ENCODE results near the gene VAV2.

VAV2 gene

DNA sequence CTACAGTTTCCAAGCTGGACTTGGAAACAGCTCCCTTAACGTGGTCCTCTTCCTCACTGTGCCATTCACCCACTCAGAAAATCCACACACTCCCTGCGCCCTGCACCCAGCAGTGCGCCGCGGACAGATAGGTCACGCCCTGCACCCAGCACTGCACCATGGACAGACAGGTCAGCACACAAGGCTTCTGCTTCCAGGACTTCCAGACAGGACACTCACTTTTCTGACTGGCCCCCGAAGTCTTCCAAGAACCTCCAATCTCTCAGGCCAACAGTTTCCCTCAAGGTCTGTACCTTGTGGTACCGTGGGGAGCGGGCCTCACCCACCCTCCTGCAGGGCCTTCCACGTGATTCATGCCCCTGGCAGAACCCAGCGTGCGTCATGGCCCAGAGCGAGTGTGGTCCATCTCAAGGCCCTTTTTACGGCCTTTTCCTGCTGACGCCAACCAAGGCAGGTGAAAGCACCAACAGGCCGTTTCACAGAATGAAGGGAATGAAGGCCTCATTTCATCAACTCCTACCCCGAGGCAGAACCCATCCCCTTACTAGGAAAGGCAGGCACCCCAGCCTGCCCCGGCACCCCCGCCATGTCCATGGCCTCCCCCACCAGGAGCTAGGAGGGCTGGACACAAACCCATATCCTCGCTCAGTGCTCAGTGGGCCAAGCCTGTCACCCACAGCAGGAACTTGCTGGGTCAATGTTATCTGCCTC, 17.3 kb downstream of the VAV2 start:
- H3K4me3 ChIP-seq (ENCODE audit: low read length), result no peak overlapping the region
- no peak for DNase-seq (ENCODE audit: low read depth, low spot score)

- no peak overlapping the region for H3K4me3 ChIP-seq (ENCODE audit: low read length)
- no peak for DNase-seq (ENCODE audit: low read depth, low spot score)
Observed at GRCh38 chr9:133973791-133974630, 18.1 kb downstream of the VAV2 start.

- no peak for DNase-seq (ENCODE audit: low read depth, low spot score)
- H3K4me3 ChIP-seq (ENCODE audit: low read length), result no peak overlapping the region
Observed at GRCh38 chr9:133973111-133973790, 18.9 kb downstream of the VAV2 start.

GRCh38 chr9:133971981-133972941, 19.9 kb downstream of the VAV2 start:
- no peak overlapping the region for H3K4me3 ChIP-seq (ENCODE audit: low read length)
- DNase-seq (ENCODE audit: low read depth, low spot score), result no peak

GRCh38 chr9:133971121-133971951, 20.8 kb downstream of the VAV2 start:
- DNase-seq (ENCODE audit: low read depth, low spot score), result no peak
- H3K4me3 ChIP-seq (ENCODE audit: low read length), result no peak overlapping the region

DNA sequence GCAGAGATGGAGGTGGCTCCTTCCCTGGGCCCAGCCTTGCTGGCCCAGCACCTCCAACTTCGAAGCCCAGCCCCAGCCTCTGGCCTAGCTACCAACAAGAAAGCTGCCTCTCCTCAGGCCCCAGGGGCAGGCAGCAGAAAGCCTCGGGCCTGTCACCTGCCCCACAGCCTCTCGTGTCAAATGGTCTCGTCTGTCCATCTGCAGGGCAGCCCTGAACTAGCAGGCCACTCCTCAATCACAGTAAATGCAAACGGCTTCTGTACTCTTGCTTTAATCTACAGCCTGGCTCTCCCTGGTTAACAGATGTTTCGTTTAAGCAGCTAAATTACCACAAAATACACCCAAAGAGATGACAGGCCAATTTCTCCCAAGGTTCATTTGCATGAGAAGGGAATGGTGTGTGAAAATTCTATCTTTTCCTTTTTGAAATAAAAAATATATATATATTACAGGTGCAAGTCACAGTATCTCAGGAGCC, 21.5 kb downstream of the VAV2 start:
- no peak for DNase-seq (ENCODE audit: low read depth, low spot score)
- H3K4me3 ChIP-seq (ENCODE audit: low read length), result no peak overlapping the region

- no peak overlapping the region for H3K4me3 ChIP-seq (ENCODE audit: low read length)
- DNase-seq (ENCODE audit: low read depth, low spot score), result no peak
Observed at GRCh38 chr9:133969681-133970580, 22.2 kb downstream of the VAV2 start.

DNA sequence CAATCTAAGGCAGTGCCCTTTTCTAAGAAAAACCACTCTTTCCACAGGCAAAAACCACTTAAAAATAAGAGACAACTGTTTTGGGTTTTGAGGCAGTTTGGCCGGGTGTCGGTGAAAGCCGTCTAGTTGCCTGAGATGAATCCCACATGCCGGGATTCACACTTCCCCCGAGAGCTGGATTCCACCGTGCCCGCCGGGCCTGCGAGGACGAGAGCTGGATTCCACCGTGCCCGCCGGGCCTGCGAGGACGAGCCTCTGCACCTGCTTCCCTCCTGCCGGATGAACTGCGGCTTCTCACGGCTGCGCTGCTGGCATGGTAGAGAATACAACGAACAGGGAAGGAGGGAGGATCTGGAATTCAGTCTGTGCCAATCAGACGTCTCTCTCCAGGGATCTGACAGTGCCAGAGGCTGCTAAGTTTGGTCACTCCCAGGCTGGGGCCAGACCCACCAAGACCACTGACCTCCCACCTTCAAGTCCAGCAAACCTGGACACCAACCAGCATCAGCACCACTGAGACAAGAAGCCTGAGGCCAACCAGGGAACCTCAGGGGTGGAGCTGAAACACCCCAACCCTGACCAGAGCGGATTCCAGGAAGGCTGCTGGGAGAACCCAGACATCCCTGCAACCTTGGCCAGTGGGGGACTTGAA, 23.0 kb downstream of the VAV2 start:
- no peak overlapping the region for H3K4me3 ChIP-seq (ENCODE audit: low read length)
- DNase-seq (ENCODE audit: low read depth, low spot score), result no peak

DNA sequence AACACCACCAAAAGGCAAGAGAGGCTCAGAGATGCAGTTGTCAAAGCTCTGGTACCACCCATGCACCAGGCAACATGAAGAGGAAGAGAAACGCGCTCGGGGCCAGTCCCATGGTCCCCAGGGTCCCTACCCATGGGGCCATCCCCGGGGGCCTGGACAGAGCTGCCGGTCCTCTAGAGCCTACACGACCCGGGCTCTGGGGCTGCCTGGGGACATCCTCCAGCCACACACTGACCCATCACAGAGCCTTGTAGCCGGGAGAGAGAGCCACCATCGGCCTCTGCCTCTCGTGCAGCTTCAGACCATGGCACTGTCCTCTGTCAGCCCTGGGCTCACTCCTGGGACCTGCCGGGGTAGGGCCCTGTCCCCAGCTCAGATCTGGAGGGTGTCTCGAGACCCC, 23.7 kb downstream of the VAV2 start:
- no peak overlapping the region for H3K4me3 ChIP-seq (ENCODE audit: low read length)
- no peak for DNase-seq (ENCODE audit: low read depth, low spot score)

DNA sequence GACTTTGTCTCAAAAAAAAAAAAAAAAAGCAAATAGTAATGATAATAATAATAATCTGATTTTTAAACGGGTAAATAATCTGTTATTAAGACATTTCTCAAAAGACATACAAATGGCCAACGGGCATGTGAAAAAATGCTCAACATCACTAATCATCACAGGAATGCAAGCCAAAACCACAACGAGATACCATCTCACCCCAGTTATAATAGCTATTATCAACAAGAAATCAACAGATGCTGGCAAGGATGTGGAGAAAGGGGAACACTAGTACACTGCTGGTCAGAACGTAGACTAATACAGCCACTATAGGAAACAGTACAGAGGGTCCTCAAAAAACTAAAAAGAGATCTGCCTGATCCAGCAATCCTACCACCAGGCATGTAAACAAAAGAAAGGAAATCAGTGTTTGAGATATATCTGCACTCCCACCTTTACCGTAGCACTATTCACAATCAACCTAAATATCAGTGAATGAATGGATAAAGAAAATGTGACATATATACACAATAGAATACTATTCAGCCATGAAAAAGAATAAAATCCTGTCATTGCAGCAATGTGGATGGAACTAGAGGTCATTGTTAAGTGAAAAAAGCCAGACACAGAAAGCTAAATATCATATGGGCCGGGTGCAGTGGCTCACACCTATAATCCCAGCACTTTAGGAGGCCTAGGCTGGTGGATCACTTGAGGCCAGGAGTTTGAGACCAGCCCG, 24.9 kb downstream of the VAV2 start:
- DNase-seq (ENCODE audit: low read depth, low spot score), result no peak
- no peak overlapping the region for H3K4me3 ChIP-seq (ENCODE audit: low read length)

DNA sequence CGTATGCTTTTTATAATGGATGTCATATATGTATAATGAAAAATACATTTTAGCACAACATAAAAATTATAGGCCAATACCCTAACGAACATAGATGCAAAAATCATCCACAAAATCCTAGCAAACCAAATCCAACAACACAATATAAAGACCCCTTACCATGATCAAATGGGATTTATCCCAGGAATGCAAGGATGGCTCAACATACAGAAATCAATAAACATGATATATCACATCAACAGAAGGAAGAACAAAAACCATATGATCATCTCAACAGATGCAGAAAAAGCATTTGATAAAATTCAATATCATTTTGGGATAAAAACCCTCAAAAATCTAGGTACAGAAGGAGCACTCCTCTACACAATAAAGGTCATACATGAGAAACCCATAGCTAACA, 27.7 kb downstream of the VAV2 start:
- no peak for DNase-seq (ENCODE audit: low read depth, low spot score)
- no peak overlapping the region for H3K4me3 ChIP-seq (ENCODE audit: low read length)

DNA sequence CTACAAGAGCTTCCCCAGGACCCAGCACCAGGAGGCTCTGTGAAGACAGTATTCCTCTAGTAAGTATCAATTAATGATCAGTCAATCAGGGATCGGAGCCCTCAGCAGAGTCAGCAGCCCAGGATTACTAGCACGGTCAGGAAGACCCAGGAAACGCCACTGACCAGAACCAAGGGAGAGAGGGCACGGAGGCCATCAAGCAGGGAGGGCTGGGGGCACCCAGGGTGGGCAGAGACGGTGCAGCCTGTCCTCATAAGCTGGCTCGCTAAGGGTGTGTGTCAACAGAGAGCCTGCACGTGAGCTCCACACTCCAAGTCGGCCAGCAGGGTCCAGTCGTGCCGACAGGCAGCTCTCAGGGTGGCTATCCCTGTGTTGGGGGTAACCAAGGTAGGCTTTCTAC, 29.0 kb downstream of the VAV2 start:
- no peak for DNase-seq (ENCODE audit: low read depth, low spot score)
- H3K4me3 ChIP-seq (ENCODE audit: low read length), result no peak overlapping the region

DNA sequence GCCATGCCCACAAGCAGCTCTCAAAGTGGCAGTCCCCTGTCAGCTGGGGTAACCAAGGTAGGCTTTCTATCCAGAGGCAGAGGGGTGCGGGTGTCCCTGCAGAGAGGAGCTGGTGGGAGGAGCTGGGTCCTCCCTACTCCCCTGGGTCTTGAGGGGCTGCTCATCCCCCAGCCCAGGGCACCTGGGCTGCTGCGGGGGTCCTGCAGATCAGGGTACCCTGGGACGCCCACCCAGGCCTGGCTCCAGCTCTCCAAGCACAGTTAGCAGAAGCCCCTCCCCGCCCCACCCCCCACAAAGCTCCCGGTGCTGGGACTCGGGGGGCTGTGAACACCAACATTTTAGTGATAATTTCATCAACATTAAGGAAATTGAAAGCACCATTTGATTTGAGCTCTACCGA, 29.8 kb downstream of the VAV2 start:
- H3K4me3 ChIP-seq (ENCODE audit: low read length), result no peak overlapping the region
- no peak for DNase-seq (ENCODE audit: low read depth, low spot score)

GRCh38 chr9:133961226-133962165, 30.6 kb downstream of the VAV2 start:
- no peak for DNase-seq (ENCODE audit: low read depth, low spot score)

DNA sequence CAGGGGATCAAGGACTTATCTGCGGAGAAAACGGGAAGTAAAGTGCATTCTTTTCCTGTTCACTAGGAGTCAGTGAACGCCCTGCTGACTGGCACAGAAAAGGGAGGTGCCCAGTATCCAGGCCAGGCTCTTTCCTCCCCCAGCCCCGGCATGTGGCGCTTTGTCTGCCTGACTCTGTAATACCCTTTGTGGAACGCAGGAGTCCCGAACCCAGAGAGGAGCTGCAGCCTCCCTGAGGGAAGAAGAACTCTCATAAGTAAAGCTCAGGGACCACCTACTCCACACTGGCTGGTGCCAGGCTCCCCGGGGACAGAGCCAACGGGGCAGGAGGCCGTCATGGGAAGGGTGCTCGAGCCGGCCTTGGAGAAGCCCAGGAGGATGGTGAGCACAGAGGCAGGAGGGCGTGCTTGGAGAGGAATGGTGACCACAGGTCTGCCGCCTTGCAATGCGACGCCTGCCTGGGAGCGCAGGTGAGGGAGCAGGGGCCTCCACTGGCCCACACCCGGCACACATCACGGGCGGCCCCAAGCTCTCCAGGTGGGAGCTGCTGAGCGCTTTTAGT, 31.5 kb downstream of the VAV2 start:
- H3K4me3 ChIP-seq (ENCODE audit: low read length), result no peak overlapping the region
- DNase-seq (ENCODE audit: low read depth, low spot score), result no peak

More at GRCh38 chr9:133961226-133962165, 30.6 kb downstream of the VAV2 start:
- no peak overlapping the region for H3K4me3 ChIP-seq (ENCODE audit: low read length)

Measured in Jurkat, Clone E6-1 (cell line).